Hepatocyte (in vitro differentiated cells): ENCODE measurements around the gene NAMPT.

Experiments
- CTCF ChIP-seq: fragments of 200-600 bp; sonication (generic); IDR thresholded peaks from 2 replicates; pipeline ENCODE4 v1.5.1; 2016; ENCODE audit warnings: antibody characterized with exemption, mild to moderate bottlenecking; ENCODE audit not compliant: poor library complexity
- EZH2 ChIP-seq: fragments of 200-600 bp; sonication (generic); IDR thresholded peaks from 2 replicates; pipeline ENCODE4 v1.6.1; 2016; ENCODE audit warnings: antibody characterized with exemption, mild to moderate bottlenecking, borderline replicate concordance

DNA sequence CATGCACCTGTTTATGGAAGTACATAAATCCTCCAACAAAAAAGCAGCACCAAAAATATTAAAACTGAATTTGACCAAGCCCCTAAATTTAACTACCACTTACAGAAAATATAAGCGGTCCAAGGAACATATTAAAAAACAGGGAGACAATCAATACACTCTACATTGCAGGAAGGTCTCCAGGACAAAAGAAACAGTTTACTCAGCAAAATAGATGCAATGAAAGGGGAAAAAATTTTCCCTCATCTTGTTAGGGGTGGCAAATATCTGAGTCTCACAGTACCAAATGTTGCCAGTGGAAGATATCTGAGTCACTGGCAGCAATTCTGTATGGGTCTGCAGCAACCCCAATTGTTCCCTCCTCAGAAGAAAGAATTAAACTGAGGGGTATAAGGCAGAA is 50.4 kb downstream of the NAMPT start:
- no peak for TF ChIP-seq CTCF
- TF ChIP-seq EZH2: no peak
